Endothelial cell of umbilical vein (primary cell): ENCODE results near the gene SLC49A3. TPM values are rescaled to one million over a fixed set of nuclear protein-coding genes. Genes with fewer than 3 reads are reported as not detected.

Source experiments
- BruUV-seq: library from RNA; stranded (reverse); fragments of 400-500 nt; replicated peaks from 2 replicates; lab custom pipeline; 2021; lab: Mats Ljungman, UMichigan
- CTCF ChIA-PET: fragments of 300-600, 350-600 bp; sonication (Branson Sonifier 250); formaldehyde crosslinking; loops from one replicate; lab custom pipeline; 2021; ENCODE audit warnings: antibody characterized with exemption, inconsistent platforms; lab: Charles Lee
- POLR2A ChIA-PET: fragments of 300-600, 350-600 bp; sonication (Branson Sonifier 250); formaldehyde crosslinking; loops from one replicate; lab custom pipeline; 2021; ENCODE audit warnings: antibody characterized with exemption, inconsistent platforms; lab: Charles Lee
- DNase-seq: peaks from one replicate; pipeline ENCODE4 v3.0.0-alpha.2; 2011; ENCODE audit warnings: low read depth, low spot score
- FAIRE-seq: peaks from 2 replicates; lab custom pipeline; 2011; peaks lifted over from hg19 to GRCh38; lab: Jason Lieb, UNC
- H2AFZ ChIP-seq: 2 replicates; pipeline ENCODE4 v1.6.0; 2012; ENCODE audit warnings: low read depth, low read length, control low read depth, inconsistent platforms
- H3K27ac ChIP-seq: 2 replicates; pipeline ENCODE4 v1.5.1; 2011; ENCODE audit warnings: low read depth, mild to moderate bottlenecking, control low read depth, low read length, moderate library complexity; ENCODE audit not compliant: insufficient read depth
- H3K27me3 ChIP-seq, 2 experiments: 2 replicates each; pipeline versions ENCODE4 v1.6.0 to v1.6.1; 2011; ENCODE audit warnings: low read length in 2 of 2, mixed read lengths in 1 of 2; ENCODE audit not compliant: control insufficient read depth in 2 of 2, insufficient read depth in 2 of 2
- H3K36me3 ChIP-seq, 2 experiments: 2 replicates in 1 of 2; 3 replicates in 1 of 2; pipeline ENCODE4 v1.5.1; 2011; ENCODE audit warnings: low read length in 2 of 2, mild to moderate bottlenecking in 1 of 2, moderate library complexity in 1 of 2; ENCODE audit not compliant: control insufficient read depth in 2 of 2, insufficient read depth in 2 of 2; ENCODE audit errors: extremely low read depth in 1 of 2
- H3K4me1 ChIP-seq: 3 replicates; pipeline ENCODE4 v1.5.1; 2011; ENCODE audit warnings: mild to moderate bottlenecking, low read length; ENCODE audit not compliant: control insufficient read depth, insufficient read depth; ENCODE audit errors: extremely low read depth
- H3K4me2 ChIP-seq: 2 replicates; pipeline ENCODE4 v1.6.1; 2011; ENCODE audit warnings: low read length, control low read depth, mixed read lengths; ENCODE audit not compliant: insufficient read depth
- H3K4me3 ChIP-seq, 3 experiments: fragments of 200-600 bp in 1 of 3; sonication (generic), shearing (Covaris generic) in 1 of 3; replicated peaks in 1 of 3; 2 replicates each; pipeline ENCODE4 v1.5.1; 2011 to 2016; ENCODE audit warnings: control low read depth in 3 of 3, low read length in 3 of 3, mild to moderate bottlenecking in 2 of 3, inconsistent platforms in 1 of 3, low read depth in 1 of 3, moderate library complexity in 1 of 3; ENCODE audit not compliant: insufficient read depth in 1 of 3
- H3K79me2 ChIP-seq: 2 replicates; pipeline ENCODE4 v1.6.0; 2012; ENCODE audit warnings: low read length, inconsistent platforms; ENCODE audit not compliant: control insufficient read depth, insufficient read depth
- H3K9ac ChIP-seq: replicated peaks from 2 replicates; pipeline ENCODE3; 2011; ENCODE audit warnings: low read length, control low read depth; ENCODE audit not compliant: insufficient read depth; ENCODE audit errors: extremely low read depth
- H3K9me1 ChIP-seq: replicated peaks from 3 replicates; pipeline ENCODE4 v1.6.0; 2011; ENCODE audit warnings: mild to moderate bottlenecking, low read length; ENCODE audit not compliant: control insufficient read depth, insufficient read depth; ENCODE audit errors: extremely low read depth
- H3K9me3 ChIP-seq: replicated peaks from 2 replicates; pipeline ENCODE4 v1.5.1; 2012; ENCODE audit warnings: low read length, inconsistent platforms; ENCODE audit not compliant: control insufficient read depth, insufficient read depth
- H4K20me1 ChIP-seq: replicated peaks from 2 replicates; pipeline ENCODE3; 2011; ENCODE audit warnings: mild to moderate bottlenecking, low read length; ENCODE audit not compliant: control insufficient read depth, insufficient read depth; ENCODE audit errors: extremely low read depth
- CTCF ChIP-seq, 2 donors: IDR thresholded peaks; 1 replicate in 1 of 2; 2 replicates in 1 of 2; pipeline ENCODE4 v1.5.1; 2011; ENCODE audit warnings: low read length in 2 of 2, mild to moderate bottlenecking in 2 of 2, moderate library complexity in 2 of 2, control low read depth in 1 of 2, inconsistent platforms in 1 of 2, low read depth in 1 of 2; ENCODE audit not compliant: insufficient read depth in 1 of 2; ENCODE audit errors: extremely low read depth in 1 of 2
- EZH2 ChIP-seq: IDR thresholded peaks from 2 replicates; pipeline ENCODE4 v1.6.1; 2012; ENCODE audit warnings: borderline replicate concordance, low read depth, mild to moderate bottlenecking, moderate library complexity, low read length, inconsistent platforms; ENCODE audit not compliant: severe bottlenecking
- FOS ChIP-seq: IDR thresholded peaks from 2 replicates; pipeline ENCODE4 v1.6.1; 2011; ENCODE audit warnings: mild to moderate bottlenecking, low read length, moderate library complexity, borderline replicate concordance; ENCODE audit not compliant: insufficient read depth
- GATA2 ChIP-seq: IDR thresholded peaks from 2 replicates; pipeline ENCODE4 v1.7.0; 2011; ENCODE audit warnings: low read depth, mild to moderate bottlenecking, moderate library complexity, mixed read lengths, low read length; ENCODE audit not compliant: insufficient read length, insufficient read depth
- JUN ChIP-seq: IDR thresholded peaks from 2 replicates; pipeline ENCODE4 v1.6.1; 2011; ENCODE audit warnings: borderline replicate concordance, low read depth; ENCODE audit not compliant: insufficient read length, insufficient read depth
- MAX ChIP-seq: IDR thresholded peaks from 2 replicates; pipeline ENCODE4 v1.6.1; 2011; ENCODE audit not compliant: insufficient read depth, insufficient read length
- MYC ChIP-seq: IDR thresholded peaks from one replicate; pipeline ENCODE4 v1.6.1; 2011; ENCODE audit warnings: mild to moderate bottlenecking, low read depth, low read length
- POLR2A ChIP-seq: IDR thresholded peaks from 2 replicates; pipeline ENCODE4 v1.6.1; 2012; ENCODE audit warnings: low read depth, mild to moderate bottlenecking, control low read depth, low read length
- POLR2AphosphoS5 ChIP-seq: IDR thresholded peaks from 2 replicates; pipeline ENCODE4 v1.6.1; 2012; ENCODE audit warnings: low read depth, mild to moderate bottlenecking, control low read depth, low read length, moderate library complexity; ENCODE audit not compliant: insufficient read depth
- dilution Hi-C: fragments of 300-500 bp; cut with MboI; formaldehyde crosslinking; loops from one replicate; pipeline ENCODE4 v1.15.0; 2019; ENCODE audit warnings: low sequenced_read_pairs; ENCODE audit not compliant: extremely low pct_ligation_motif_present
- intact Hi-C: fragments of 100-400 bp; cut with micrococcal nuclease; formaldehyde crosslinking; loops from one replicate; pipeline ENCODE4 v1.10.0; 2022
- polyA plus RNA-seq, 4 experiments: library from polyadenylated mRNA; depleted of rRNA in 3 of 4; stranded (reverse) in 3 of 4; unstranded in 1 of 4; fragments of >200 nt; gene quantifications; 2 replicates each; pipeline versions ENCODE4 v1.2.1 to v1.2.3, GENCODE V29; 2011 to 2012; ENCODE audit warnings: missing spikeins in 1 of 4
- total RNA-seq: library from RNA; stranded (reverse); gene quantifications from 2 replicates; pipeline ENCODE4 v1.2.3, GENCODE V29; 2021

Gene SLC49A3
- total and polyA plus RNA-seq, 2 donors (not counting 3 experiments of a cell fraction or from before 2014, with no cell fraction given): 4.2 to 11.5 TPM

- dilution Hi-C loops: no loop called here
- no peak overlapping the region for H3K27ac ChIP-seq
- ChIA-PET POLR2A (no interaction called here), CTCF (no interaction called here)
- BruUV-seq: no TSS peak
- peaks cover 4 to 7% of the 10 kb centered on the region in 2 experiments for H3K36me3 ChIP-seq
- FAIRE-seq (no peak), DNase-seq (no peak)
- intact Hi-C loops: no loop called here
- H3K27me3 ChIP-seq: no peaks in the 10 kb centered on the region
- H3K9ac ChIP-seq: no peak overlapping the region
- H3K9me3 ChIP-seq: no peaks in the 10 kb centered on the region
- H2AFZ ChIP-seq: no peak overlapping the region
- peaks cover 88% of the 10 kb centered on the region for H3K79me2 ChIP-seq
- no peaks in the 10 kb centered on the region for H4K20me1 ChIP-seq
- no peaks in the 10 kb centered on the region for H3K9me1 ChIP-seq
- H3K4me3 ChIP-seq: no peak overlapping the region
- TF ChIP-seq JUN (no peak), POLR2A (no peak), GATA2 (no peak), MAX (no peak), MYC (no peak), CTCF (IDR thresholded peaks at IDR 0.05; ENCODE audit: extremely low read depth in 1 of 2, insufficient read depth in 1 of 2, low read depth in 1 of 2, low read length in 2 of 2) (no peak), POLR2AphosphoS5 (no peak), EZH2 (no peak), FOS (no peak)
- no peak overlapping the region for H3K4me2 ChIP-seq
- peaks cover 22% of the 10 kb centered on the region for H3K4me1 ChIP-seq
These were observed 33.3 kb upstream of the SLC49A3 start for GRCh38 chr4:722169-722725.
